Pericardium fibroblast (primary cell): ENCODE results near the gene MAB21L2. TPM values are rescaled to one million over a fixed set of nuclear protein-coding genes. Genes with fewer than 3 reads are reported as not detected.

ENCODE experiments used
- total RNA-seq: library from RNA; depleted of rRNA; stranded (reverse); fragments of >200 nt; gene quantifications from 2 replicates; pipeline ENCODE4 v1.2.3, GENCODE V29; 2015

Gene MAB21L2
- total RNA-seq = under 0.01 TPM in 1 of 2 replicates, not detected in the other

GRCh38 chr4:150582146-150582872 lies at the start of gene MAB21L2:
TSS of gene MAB21L2 (plus strand) at chr4:150582151. CDS start at chr4:150583030, 879 bp downstream.

